Measurements from ENCODE around the gene NEDD4L.
"Not testable (repeated sequence)": the region's sequence is repeated elsewhere in the genome, so short reads cannot be mapped to it uniquely, and the experiment has no call there.

NEDD4L gene

DNA sequence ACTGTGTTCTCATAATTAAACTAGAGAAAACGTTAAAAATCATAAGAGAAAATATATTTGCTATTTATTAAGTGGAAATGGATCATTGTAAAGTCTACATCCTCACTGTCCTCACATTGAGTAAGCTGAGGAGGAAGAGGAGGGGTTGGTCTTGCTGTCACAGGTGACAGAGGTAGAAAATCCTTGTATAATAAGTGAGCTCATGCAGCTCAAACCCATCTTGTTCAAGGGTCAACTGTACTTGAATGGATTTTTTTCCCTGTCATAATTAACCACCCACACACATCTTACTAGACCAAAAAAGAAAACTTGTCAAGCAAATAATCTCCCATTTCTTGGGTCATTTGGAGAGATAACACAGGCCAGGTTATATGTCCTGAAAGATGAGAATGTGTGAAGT, 231.2 kb downstream of the NEDD4L start:
- no peak for DNase-seq

DNA sequence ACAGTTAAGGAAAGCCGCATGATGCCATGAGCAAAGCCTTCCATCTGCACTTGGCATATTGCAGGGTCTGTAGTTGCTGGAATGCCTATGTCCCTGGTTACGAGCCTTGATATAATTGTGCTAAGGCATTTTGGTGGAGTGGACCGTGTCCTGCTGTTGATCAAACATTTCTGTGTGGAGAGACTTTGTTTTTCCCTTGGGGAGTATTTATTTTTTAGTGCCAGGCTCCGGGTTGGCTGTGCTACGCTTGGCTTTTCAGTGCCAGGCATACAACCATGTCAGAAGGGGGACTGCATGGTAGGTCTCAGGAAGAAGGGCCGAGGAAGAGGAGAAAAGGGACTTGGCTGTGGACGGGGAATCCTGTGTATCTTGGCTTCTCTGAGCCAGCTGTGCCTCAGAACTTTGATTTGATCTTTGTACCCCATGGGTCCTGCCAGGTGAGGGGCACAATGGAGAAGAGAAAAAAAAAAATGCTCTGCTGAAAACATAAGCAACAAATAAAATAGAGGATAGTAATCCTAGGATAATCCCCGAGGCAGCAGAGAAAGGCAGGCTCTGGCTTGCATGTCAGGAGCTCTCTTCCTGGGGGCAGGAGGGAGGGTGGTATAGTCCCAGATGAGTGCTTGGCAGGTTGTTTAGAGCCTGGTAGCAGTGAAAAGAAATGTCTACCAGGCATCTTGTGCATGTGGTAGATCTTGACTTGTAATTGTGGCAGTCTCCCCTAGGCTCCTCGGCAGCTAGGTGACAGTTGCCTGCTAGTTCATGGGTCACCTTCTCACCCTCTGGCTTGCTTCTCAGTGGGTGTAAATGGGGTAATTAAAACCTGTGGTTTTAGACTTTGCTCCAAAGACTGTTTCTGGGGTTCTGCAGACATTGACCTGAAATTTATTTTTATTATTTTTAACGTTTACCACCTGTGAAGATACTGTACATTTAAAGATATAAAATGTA, 233.0 kb downstream of the NEDD4L start:
- no peak for DNase-seq

DNA sequence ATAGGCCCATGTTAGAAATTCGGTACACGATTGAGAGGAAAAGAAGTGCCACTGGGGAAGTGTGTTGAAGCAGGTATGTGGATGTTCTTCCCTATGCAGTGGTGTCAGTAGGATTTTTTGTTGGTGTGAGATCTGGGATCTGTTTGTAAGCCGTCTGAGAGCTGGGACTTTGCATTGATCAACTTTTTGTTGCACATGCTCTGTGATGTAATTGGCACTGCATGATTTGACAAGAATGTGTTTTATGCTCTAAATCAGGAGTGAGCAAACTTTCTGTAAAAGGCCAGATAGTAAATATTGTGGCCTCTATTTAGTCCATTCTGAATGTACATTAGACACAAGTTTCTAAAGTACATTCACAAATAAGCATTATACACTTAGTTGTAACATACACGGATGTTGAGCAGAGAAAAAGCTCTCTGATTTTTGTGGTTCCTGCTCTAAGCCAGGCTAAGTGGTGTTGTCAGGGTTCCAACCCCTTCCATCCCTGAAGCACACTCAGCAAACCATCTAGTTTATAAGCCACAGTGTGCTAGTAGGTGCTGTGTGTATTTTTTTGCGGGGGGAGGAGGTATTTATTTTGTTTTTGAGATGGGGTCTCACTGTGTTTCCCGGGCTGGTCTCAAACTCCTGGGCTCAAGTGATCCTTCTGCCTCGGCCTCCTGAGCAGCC, 235.6 kb downstream of the NEDD4L start:
- no peak for DNase-seq

DNA sequence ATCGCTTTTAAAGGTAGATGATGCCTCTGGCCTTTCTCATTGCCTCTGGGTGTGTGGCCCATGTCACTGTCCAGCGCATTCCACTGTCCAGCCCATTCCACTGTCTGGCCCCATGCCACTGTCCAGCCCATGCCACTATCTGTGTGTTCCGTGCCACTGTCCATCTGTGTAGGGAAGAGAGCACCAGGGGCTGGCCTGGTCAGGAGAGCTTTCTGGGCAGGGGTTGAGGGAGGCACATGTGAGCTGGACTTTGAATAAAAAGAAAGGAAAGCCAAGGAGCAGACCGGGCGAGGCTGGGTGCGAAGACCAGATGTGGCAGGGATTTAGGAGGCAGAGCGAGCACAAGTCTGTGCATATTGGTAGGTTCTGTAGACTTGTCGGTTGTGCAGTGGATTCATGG, 236.2 kb downstream of the NEDD4L start:
- DNase-seq = no peak

DNA sequence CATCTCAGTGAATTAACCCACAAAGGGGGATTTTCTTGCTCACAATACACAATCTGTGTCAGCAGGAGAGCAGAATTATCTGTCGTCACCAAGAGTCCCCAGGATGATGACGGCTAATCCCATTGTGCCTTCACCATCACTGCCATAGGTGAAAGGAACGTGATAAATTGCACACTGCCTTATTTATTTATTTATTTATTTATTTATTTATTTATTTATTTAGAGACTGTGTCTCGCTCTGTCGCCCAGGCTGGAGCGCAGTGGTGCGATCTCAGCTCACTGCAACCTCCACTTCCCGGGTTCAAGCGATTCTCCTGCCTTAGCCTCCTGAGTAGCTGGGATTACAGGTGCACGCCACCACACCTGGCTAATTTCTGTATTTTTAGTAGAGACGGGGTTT, 238.8 kb downstream of the NEDD4L start:
- not testable (repeated sequence) for DNase-seq

DNA sequence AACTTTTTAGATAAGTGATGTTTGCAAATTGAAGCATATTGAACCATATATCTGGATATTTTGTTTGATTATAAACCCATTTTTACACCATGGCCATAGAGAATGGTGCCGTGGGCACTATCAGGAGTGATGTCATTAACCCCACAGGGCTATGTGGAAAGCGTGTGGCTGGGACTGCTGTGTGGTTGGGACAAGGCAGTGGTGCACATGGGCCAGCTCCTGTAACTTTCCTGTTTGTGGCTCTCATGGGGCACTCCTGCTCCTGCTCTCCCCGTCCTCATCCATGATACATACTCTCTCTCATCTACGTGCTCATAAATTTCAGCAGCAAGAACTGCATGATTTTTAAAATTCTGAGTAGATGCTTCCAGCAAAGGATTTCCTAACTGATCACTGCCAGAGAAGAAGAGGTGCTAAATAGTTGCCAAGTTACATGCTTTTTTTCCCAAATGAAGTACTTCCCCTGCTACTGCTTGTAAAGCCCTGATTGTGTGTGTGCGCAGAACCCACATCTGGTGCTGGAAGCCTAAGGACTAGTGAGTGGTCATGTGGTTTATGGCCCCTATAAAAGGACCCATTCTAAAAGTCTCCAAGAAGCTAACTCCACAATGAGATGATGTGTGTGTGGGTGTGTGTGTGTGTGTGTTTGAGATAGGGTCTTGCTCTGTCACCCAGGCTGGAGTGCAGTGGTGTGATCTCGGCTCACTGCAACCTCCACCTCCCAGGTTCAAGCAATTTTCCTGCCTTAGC, 240.8 kb downstream of the NEDD4L start:
- no peak for DNase-seq

DNA sequence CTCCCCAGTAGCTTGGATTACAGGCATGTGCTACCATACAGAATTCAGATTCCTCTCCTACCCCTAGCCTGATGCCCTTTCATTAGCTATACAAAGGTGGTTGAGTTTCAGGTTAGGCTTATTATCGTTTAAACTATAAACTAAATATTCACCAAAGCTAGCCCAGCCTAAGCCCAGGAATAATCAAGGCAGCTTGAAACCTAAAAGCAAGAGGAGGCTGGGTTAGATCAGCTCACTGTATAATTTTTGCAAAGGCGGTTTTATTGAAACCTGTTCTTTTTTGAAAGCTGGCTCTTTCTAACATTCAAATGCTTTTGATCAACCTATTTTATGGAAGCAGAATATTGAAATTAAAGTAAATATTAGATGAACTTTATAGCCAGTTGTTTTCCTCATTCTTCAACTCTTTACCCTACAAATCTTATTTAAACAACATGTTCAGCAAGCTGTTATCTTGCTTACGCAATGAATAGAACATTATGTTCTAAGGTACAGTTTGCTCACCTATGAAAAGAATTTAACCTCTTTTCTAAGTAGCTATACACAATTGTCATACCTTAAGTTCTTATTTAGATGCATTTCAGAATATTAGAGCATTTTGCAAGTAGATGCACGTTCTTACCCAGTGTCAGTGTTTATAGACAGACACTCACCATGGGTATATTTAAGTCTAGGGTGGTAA, 241.6 kb downstream of the NEDD4L start:
- no peak for DNase-seq

DNA sequence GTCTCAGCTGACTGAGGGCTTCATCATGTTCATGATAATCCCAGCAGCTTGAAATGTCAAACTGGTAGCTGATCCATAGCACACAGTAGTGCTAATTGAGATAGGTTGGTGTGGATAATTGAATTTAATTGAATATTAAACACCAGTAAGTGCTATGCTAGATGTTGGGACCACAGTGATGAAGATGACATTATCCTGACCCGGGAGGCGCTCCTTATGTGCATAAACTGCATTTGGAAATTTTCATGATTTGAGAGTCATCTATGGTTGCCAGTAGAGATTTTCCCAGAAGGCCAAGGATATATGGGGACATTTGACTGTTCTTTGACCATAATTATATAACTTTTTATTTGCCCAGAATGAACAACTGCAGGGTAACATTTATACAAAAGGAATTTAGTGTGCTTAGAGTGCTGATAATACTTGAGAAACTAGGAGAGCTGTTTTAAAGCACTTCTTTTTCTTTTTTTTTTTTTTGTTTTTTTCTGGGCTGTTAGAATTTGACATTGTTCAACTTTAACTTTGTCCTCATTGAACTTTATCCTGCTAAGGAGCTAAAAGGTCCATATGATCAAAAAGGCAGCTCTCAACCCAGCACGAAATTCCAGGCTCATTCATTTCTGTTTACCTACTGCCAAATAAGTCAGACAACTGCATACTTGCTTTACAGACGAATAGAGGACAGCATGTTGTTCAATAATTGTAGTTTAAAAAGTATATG, 242.8 kb downstream of the NEDD4L start:
- no peak for DNase-seq

DNA sequence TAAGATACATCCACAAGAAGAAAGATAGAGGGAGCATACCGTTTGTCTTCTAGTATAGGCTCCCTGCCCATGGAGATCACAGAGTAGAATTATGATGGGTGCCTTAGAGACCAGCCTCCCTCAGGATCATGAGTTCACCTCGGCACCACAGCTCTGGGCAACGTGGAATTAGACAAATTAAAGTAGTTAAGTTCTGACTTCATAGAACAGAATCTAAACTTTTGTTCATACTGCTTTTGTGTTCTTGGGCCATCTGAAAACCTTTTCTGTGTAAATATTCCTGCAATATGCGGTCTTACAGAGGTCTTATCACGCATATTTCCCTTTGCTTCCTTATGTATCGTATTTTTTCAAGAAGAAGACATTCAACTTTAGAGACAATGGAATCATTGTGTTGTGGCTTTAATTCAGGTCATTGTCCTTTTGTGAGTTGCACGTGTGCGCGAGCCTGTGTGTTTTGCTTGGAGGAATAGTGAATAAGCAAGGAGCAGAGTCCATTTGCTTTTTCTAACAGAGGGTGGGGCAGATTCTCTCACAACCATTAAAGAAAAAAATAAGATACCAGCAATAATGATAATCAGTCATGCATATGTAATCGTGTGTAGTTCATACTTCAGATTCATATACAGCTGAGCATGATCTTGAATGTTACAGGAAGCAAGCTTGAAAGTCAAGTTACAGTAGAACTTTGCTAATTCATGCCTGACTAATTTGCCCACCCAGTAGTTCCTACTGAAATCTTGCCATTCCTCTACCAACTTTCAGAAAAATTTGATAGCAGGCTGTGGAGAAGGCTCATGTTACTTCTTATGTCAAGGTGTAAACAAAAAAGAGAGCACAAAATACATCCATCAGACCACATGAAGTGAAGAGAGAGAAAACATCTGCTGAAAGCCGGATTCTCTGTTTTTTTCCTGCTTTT, 243.6 kb downstream of the NEDD4L start:
- DNase-seq = no peak

DNA sequence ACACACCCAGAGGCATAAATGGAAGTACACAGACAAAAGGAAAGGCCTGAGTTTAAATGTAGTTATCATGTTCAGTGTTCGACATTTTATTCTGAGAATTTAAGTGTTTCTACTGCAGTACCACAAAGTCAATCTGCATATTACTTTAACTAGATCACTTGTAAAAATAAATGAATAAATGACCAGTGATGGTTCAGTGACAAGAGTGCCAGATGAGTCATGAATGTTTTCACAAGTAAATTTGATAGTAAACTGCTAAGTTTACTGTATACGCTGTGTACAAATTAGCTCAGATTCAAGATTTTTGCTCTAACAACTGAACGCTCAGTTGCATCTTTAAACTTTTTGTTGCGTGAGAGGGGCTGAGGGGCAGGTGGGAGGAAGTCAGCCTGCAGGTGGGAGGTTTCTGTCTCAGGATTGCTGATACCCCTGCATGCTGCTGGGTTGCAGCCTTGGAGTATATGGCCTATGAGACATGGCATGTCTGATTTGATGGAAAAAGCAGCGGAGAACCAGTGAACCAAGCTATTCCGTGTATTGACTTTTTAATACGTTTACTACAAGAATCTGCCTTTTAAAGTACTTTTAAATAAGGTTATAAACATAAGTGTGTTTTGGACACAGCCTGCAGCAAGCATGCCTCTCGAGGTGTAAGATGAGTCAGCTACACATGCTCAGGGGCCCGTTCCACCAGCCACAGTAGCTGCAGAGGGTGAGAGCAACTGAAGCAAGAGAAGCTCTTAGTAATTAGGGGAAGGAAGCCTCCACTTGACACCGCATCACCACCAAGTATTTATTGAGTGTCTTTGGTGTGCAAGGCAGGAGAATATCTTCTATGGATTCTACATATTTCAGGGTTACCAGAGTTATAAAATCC, 245.1 kb downstream of the NEDD4L start:
- peak; percentile 63 for DNase-seq

DNA sequence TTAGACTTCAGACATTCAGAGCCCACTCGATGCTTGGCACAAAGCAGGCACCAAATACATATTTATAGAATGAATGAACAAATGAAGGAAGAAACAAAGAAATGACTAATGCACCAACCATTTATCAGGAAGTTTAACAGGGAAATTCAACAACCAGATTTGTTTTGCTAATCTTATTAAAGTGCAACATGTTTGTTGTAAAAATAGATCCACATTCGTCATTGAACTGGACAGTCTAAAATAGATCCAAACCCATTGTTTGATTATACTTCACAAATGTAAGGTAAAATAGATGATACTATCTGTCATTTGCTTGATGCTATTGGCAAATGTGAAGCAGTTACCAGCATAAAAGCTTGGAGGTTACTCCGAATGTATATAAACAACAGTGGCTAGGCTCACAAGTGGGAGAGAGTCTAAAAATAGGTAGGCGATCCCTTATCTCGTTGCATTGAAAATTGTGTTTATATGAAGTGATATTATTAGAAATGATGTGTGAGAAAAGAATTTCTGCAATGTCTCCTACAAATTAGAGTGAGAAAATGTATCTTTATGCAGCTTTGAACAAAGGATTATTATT, 246.2 kb downstream of the NEDD4L start:
- DNase-seq = no peak

DNA sequence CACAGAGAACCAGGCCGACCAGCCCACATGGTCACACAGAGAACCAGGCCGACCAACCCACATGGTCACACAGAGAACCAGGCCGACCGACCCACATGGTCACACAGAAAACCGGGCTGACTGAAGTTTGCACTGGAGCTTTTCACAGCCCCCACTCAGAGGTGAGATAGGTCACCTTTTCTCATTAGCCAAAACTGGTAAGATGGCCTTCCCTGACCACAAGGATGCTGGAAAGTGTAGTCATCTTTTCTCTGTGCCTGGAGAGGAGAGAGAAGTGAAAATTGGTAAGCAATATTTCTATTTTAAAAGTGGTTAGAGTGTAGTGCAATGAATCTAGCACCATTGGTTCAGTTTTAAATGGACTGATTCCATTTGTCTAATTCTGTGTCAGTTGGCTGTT, 247.1 kb downstream of the NEDD4L start:
- DNase-seq = no peak

DNA sequence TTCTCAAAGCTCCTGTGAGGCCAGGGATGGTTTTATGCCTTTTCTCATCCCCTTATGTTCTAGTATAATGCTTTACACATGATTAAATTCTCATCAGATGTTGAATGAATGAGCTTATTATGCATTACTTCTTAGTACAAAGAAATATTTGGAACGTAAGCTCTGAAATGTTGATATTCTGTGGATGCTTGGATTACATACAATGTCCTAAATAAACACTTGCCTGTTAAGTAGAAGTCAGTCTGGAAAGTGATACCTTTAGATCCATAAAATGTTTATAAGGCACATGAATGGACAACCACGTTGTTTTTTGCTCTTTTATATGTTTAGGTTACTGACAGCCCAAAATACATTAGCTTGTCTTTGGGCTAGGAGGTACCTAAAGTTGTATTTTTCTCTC, 248.6 kb downstream of the NEDD4L start:
- DNase-seq = no peak

DNA sequence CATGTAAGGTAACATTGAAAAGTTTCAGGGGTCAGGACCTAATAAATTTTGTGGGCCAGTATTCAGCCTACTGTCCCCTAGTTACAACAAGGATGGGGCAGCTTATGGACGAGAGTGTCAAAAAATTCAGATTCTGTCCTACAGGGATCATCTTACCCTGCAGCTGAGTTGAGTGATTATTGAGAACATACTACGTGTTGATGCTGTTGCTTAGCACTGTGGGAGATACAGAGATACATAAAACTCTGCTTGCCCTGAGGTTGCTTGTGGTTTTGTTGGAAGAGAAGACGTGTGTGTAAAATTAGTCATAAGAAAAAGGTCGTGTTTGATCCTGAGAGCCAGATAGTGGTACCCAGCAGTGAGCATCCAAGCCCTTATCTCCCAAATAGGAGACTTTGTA, 253.2 kb downstream of the NEDD4L start:
- DNase-seq = peak; percentile 67

DNA sequence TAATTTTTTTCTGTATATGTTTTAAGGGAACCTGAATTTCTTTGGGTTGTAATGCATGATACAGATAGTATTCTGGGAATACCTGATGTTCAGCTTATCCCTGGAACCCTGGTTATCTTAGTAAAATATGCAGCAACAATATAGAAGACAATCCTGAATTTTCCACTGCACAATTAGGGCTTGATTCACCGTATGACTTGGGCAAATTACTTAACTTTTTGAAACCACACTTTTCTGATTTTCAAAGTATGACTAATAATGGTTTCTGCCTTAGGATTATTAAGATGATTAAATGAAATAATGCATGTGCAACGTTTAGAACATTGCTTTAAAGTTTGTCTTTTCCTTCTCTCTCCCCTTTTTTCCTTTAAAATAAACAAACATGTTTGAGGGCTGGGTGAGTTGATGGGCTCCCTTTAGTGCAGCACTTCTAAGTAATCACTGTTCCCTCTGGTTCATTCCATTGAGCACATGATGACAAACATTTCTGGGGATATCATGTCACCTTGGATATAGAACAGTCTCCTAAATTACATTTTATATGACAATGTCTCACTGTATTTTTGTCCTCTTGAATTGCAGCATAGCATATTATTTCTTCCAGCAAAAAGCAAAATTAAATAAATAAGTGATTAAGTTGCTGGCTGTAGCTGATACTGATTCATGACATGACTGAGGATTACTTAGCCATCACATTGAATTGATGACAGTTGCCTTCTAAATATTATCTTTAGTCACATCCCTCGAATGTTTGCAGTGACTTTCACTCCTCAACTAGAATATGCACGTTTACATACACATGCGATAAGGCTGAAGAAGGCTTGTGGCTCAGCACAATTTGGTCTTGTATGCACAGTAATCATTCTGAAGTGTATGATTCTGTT, 254.5 kb downstream of the NEDD4L start:
- DNase-seq = no peak

DNA sequence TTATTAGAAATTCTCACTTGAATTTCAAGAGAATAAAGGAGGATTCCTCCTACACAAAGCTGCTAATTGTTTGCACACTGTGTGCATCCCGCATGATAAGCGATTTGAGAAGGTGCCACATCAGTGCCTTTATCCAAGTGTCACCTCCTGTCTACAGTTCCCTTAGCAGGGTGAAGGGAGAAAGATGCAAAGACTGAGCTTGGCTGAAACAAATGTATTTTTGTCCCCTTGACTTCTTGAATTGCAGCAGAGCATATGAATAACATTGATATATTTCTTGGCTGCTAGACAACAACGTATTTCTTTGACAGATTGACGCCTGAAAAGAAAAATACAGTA, 255.1 kb downstream of the NEDD4L start:
- DNase-seq = no peak

DNA sequence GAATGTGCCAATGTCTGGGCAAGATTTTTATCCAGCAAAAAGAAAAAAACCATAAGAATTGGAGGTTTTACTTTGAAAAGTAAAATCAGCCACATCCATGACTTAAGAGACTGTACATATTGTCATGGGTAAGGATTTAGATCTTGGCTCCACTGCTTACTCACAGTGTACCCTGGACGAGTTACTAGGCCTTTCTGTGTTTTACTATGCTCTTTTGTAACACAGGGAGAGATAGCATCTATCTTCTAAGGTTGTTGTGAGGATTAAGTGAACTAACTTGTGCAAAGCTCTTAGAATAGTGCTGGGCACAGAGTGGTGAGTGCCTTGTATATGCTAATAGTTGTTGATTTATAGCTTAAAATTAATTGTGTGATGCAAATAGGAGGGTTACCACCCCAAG, 255.9 kb downstream of the NEDD4L start:
- no peak for DNase-seq

DNA sequence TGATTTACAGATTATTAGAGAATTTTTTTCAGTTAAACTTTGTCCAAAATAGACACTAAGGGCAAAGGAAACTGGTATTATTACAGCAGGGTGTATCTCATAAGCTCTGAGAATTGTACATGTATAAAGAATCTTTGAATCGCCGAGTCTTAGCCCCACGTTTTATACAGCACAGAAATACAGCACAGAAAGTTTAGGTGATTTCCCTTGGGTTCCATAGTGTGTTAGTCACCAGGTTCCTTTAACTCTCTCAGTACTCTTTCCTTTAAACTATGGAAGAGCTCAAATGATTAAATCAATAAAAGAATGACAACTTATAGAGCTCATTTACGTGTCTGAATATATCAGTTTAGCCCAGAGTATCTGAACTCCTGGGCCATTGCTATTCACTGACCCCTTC, 256.8 kb downstream of the NEDD4L start:
- no peak for DNase-seq

DNA sequence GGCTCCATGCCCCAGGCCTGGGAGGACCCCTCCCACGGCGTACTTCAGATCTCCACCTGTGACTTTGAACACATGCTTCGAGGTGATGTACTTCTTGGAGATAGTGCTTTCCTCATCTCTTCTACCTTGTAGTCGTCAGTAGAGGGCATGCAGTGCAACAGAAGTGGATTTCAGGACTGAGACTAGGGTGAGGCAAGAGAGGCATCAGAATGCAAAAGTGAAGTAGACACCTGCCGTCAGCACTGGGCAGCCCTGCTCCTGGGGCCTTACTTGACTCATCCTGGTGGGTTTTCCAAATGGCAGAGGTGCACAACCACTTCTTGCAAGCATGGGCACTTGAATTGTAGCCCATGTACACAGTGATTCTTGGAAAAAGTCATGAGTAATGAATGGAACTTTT, 258.8 kb downstream of the NEDD4L start:
- DNase-seq = peak; percentile 25

All from activated CD4-positive, alpha-beta T cell treated with anti-CD3 and anti-CD28 coated beads, Interleukin-2, Interleukin-6, amounts not matched to agents 100 ng/mL and 50 ng/mL, durations not matched to agents 16 hours and 8 hours (primary cell).